RWPE1 (cell line): Measurements from ENCODE around the gene DAD1.
A peak's percentile ranks its signal among the peaks of the same experiment; 100 is the strongest.

Source experiments
- CTCF ChIA-PET: fragments of 350-600 bp; sonication (Branson Sonifier 250); formaldehyde crosslinking; extraction: SDS; loops from one replicate; lab custom pipeline; 2021; lab: Yijun Ruan, JAX
- POLR2A ChIA-PET: fragments of 400-600 bp; formaldehyde crosslinking; extraction: SDS; loops from one replicate; lab custom pipeline; 2020; ENCODE audit warnings: antibody characterized with exemption; ENCODE audit not compliant: low non-redundant PET; lab: Yijun Ruan, JAX
- DNase-seq: peaks from one replicate; pipeline ENCODE4 v3.0.0; 2012; ENCODE audit warnings: low spot score
- H3K27ac ChIP-seq: fragments of 450-650 bp; 2 replicates; pipeline ENCODE4 v1.5.1; 2017
- CTCF ChIP-seq: fragments of 450-650 bp; conservative IDR thresholded peaks from 2 replicates; pipeline ENCODE4 v1.5.1; 2017; ENCODE audit warnings: low read depth, mild to moderate bottlenecking

Gene DAD1

GRCh38 chr14:22613106-22613695 is 24.2 kb upstream of the DAD1 start:
- TF ChIP-seq CTCF, result no peak
- POLR2A ChIA-PET, result no interaction called here
- CTCF ChIA-PET, result interaction anchor here (0.8 to 1.2 kb wide), 2 partner anchors 12 to 223 kb away, joined by 3 to 6 read pairs; no protein-coding TSS in a partner anchor
- no peak for DNase-seq
- H3K27ac ChIP-seq, result peak overlapping the region; percentile 89

DNA sequence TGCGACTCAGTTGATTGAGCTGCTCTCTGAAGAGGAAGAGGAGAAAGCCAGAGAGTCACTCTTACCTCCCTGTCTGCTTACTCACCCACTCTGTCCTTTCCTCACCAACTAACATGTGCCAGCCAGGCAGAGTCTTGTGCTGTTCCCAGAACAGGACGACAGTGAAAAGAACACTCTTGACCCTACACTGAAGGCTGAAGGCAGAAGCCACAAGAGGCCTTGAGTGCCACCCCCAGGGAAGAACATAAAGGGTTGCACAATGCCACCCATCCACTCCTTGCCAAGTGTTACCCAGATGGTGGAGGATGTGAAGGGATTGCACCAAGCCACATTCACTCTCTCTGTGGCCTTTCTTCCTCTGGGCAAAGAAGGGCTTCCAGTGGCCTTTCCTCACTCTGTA is 21.9 kb upstream of the DAD1 start:
- POLR2A ChIA-PET, result no interaction called here
- CTCF ChIA-PET, result interaction anchor here (1.2 kb wide), 1 partner anchor 43 kb away, joined by 3 read pairs; no protein-coding TSS in a partner anchor
- H3K27ac ChIP-seq, result peak overlapping the region; percentile 11; the same call in 1 of the 2 replicates
- no peak for TF ChIP-seq CTCF
- no peak for DNase-seq

DNA sequence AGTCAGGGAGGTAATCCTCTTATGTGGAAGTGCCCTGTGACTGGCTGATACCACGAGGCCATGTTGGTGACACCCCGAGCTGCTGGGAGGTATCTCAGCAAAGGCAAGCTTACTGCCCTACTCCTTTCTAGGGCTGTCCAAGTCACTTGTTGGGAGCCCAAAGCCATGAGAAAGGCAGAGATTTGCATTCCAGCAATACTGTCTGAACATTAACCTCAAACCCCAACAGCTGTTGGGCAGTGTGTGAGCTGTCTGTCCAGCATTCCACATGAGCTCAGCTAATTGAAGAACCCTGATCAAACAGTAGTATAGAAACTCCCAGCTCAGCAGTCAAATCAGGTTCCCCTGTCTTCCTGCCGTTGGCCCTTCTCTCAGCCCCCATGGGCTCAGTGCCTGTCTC is 18.3 kb upstream of the DAD1 start:
- no peak for DNase-seq
- CTCF ChIA-PET, result interaction anchor here (0.7 to 1.9 kb wide), 2 partner anchors 8 to 18 kb away, joined by 4 to 6 read pairs; no protein-coding TSS in a partner anchor
- TF ChIP-seq CTCF, result no peak
- POLR2A ChIA-PET, result no interaction called here
- 0 out of 2 replicates have a peak overlapping the region, but pooled peaks have one; percentile 5 for H3K27ac ChIP-seq

DNA sequence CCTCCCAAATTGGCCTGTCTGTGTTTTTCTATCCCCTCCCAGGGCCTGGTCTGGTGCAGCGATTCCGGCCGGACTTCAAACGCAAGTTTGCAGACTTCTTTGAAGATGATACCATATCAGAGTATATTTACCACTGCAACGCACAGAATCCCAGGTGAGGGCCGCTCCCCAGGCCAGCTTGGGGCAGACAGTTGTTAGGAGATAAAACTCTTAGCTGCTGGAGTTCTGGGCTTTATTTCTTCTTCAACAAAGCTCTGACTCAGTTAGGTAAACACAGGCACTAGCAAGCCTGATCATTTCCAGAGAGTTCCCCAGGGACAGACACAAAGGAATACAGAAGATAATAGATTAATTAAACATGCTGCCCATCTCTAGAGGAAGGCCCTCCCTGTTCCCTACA is 17.4 kb upstream of the DAD1 start:
- no peak overlapping the region for H3K27ac ChIP-seq
- CTCF ChIA-PET, result no interaction called here
- POLR2A ChIA-PET, result no interaction called here

DNA sequence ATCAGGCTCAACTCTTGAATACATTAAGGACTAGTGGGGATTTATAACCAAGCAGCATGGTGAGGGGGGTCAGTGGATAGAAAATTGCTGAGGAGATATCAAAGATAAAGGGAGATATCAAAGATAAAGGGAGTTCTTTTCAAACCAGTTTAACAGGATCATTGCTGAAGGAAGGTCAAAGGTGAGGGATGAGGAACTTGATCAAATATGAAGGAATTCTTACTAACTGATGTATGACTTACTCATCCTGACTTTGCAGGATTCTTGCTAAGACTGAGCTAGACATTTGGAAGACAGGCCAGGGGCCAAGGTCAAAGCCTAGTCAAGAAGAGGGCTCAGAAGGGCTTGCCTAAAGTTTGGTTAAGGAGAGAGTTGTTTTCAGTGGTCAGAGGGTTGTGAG is 13.8 kb upstream of the DAD1 start:
- ChIA-PET CTCF (interaction anchor here (0.5 kb wide), 1 partner anchor 50 kb away, joined by 3 read pairs; no protein-coding TSS in a partner anchor), POLR2A (interaction anchor here (0.8 kb wide), 1 partner anchor 18 kb away, joined by 3 read pairs; no protein-coding TSS in a partner anchor)
- peak; percentile 60 for DNase-seq
- H3K27ac ChIP-seq, result no peak overlapping the region
- TF ChIP-seq CTCF, result no peak

More for the DNA sequence above, 17.4 kb upstream of the DAD1 start:
- no peak for DNase-seq
- TF ChIP-seq CTCF, result no peak

- POLR2A ChIA-PET, result interaction anchor here (0.8 kb wide), 1 partner anchor 17 kb away, joined by 3 read pairs; no protein-coding TSS in a partner anchor
- CTCF ChIA-PET, result interaction anchor here (0.5 to 1.1 kb wide), 2 partner anchors 31 to 51 kb away, joined by 3 read pairs; no protein-coding TSS in a partner anchor
- H3K27ac ChIP-seq, result 0 out of 2 replicates have a peak overlapping the region, but pooled peaks have one; percentile 24
- DNase-seq, result no peak
- no peak for TF ChIP-seq CTCF
These were observed 13.0 kb upstream of the DAD1 start for GRCh38 chr14:22601996-22602395.
